CD4-positive, alpha-beta T cell (primary cell): ENCODE measurements around the gene NLRP4. TPM values are rescaled to one million over a fixed set of nuclear protein-coding genes. Genes with fewer than 3 reads are reported as not detected.

Experiments used
- ATAC-seq: fragments of 200-7000 bp; cut with Tn5 transposase; one replicate; pipeline ENCODE4 v1.10.0; 2022; ENCODE audit warnings: mild to moderate bottlenecking; ENCODE audit not compliant: poor library complexity
- CTCF ChIA-PET: fragments of 350-600 bp; sonication (Branson Sonifier 250); formaldehyde crosslinking; loops from one replicate; lab custom pipeline; 2021; ENCODE audit warnings: antibody characterized with exemption, inconsistent platforms; lab: Charles Lee
- POLR2A ChIA-PET: fragments of 350-600 bp; sonication (Branson Sonifier 250); formaldehyde crosslinking; loops from one replicate; lab custom pipeline; 2021; ENCODE audit warnings: antibody characterized with exemption, inconsistent platforms; lab: Charles Lee
- DNase-seq, 14 experiments: peaks; one replicate each; pipeline ENCODE4 v3.0.0-alpha.2; 2013 to 2020; ENCODE audit warnings: mixed read lengths in 2 of 14
- H3K27ac ChIP-seq, 2 donors: one replicate each; pipeline versions ENCODE4 v1.5.1 to v1.7.0; 2013; ENCODE audit warnings: low read length in 2 of 2, low read depth in 1 of 2, mild to moderate bottlenecking in 1 of 2
- H3K27me3 ChIP-seq, 2 experiments: 1 replicate in 1 of 2; 2 replicates in 1 of 2; pipeline versions ENCODE4 v1.6.1 to v1.7.0; 2013; ENCODE audit warnings: low read length in 2 of 2, control low read depth in 1 of 2, mild to moderate bottlenecking in 1 of 2, moderate library complexity in 1 of 2; ENCODE audit not compliant: insufficient read depth in 2 of 2, control insufficient read depth in 1 of 2
- H3K36me3 ChIP-seq: one replicate; pipeline ENCODE4 v1.6.1; 2013; ENCODE audit warnings: low read length, control low read depth; ENCODE audit not compliant: insufficient read depth
- H3K4me1 ChIP-seq: one replicate; pipeline ENCODE4 v1.6.1; 2013; ENCODE audit warnings: low read length, control low read depth; ENCODE audit not compliant: insufficient read depth
- H3K4me3 ChIP-seq: one replicate; pipeline ENCODE4 v1.5.1; 2013; ENCODE audit warnings: mild to moderate bottlenecking, low read length, moderate library complexity
- H3K9me3 ChIP-seq, 2 experiments: 1 replicate in 1 of 2; 2 replicates in 1 of 2; pipeline versions ENCODE4 v1.6.1 to v1.7.0; 2013; ENCODE audit warnings: low read length in 2 of 2, mild to moderate bottlenecking in 2 of 2, control low read depth in 1 of 2, moderate library complexity in 1 of 2; ENCODE audit not compliant: control insufficient read depth in 1 of 2, insufficient read depth in 1 of 2
- H3K27ac Mint-ChIP-seq: one replicate; pipeline ENCODE4 v1.8.0; 2020; ENCODE audit warnings: mixed read lengths
- H3K27me3 Mint-ChIP-seq: one replicate; pipeline ENCODE4 v1.8.0; 2021; ENCODE audit warnings: mixed read lengths
- H3K36me3 Mint-ChIP-seq: one replicate; pipeline ENCODE4 v1.8.0; 2021; ENCODE audit warnings: low read depth, mixed read lengths
- H3K4me1 Mint-ChIP-seq: one replicate; pipeline ENCODE4 v1.8.0; 2021; ENCODE audit warnings: low read depth, mixed read lengths
- H3K4me3 Mint-ChIP-seq: one replicate; pipeline ENCODE4 v1.8.0; 2020; ENCODE audit warnings: mild to moderate bottlenecking, mixed read lengths
- H3K9me3 Mint-ChIP-seq: one replicate; pipeline ENCODE4 v1.8.0; 2020; ENCODE audit warnings: mixed read lengths
- CTCF ChIP-seq: fragments of 200-600 bp; IDR thresholded peaks from one replicate; pipeline ENCODE4 v1.8.0; 2022; ENCODE audit warnings: antibody characterized with exemption, mild to moderate bottlenecking
- intact Hi-C, 2 experiments: fragments of 100-400 bp; cut with DNase I in 1 of 2; cut with micrococcal nuclease in 1 of 2; formaldehyde crosslinking; loops; one replicate each; pipeline versions ENCODE4 v1.15.1 to v1.9.0; 2023 to 2025; cut with DNase I, micrococcal nuclease
- total RNA-seq, 174 experiments: library from RNA in 2 of 174; stranded (reverse) in 2 of 174; gene quantifications; one replicate each; pipeline ENCODE4 v1.2.3 and lab custom pipeline; 2021 to 2026

NLRP4 gene
- total RNA-seq, 2 experiments from 2014 or later = not detected

GRCh38 chr19:55802281-55802680 is 34.1 kb upstream of the NLRP4 start:
- POLR2A ChIA-PET = no interaction called here
- Histone ChIP-seq H3K4me3 (no peak overlapping the region), H3K9me3 (peaks cover 0 to 13% of the 10 kb centered on the region in 2 experiments), H3K4me1 (no peaks in the 10 kb centered on the region), H3K27ac (no peak overlapping the region), H3K36me3 (no peaks in the 10 kb centered on the region), H3K27me3 (peaks cover 0 to 9% of the 10 kb centered on the region in 2 experiments)
- no peak overlapping the region for H3K27ac Mint-ChIP-seq
- peaks cover 7% of the 10 kb centered on the region for H3K9me3 Mint-ChIP-seq
- H3K4me3 Mint-ChIP-seq = no peak overlapping the region
- intact Hi-C loops = no loop called here
- ATAC-seq (no peak), DNase-seq (no peak)
- H3K36me3 Mint-ChIP-seq = no peaks in the 10 kb centered on the region
- no peak for TF ChIP-seq CTCF
- peaks cover 18% of the 10 kb centered on the region for H3K27me3 Mint-ChIP-seq
- CTCF ChIA-PET = no interaction called here
- no peaks in the 10 kb centered on the region for H3K4me1 Mint-ChIP-seq

- Mint-ChIP-seq H3K4me1 (no peaks in the 10 kb centered on the region), H3K27me3 (peaks cover 41% of the 10 kb centered on the region), H3K4me3 (no peak overlapping the region), H3K36me3 (no peaks in the 10 kb centered on the region), H3K27ac (no peak overlapping the region), H3K9me3 (peaks cover 5% of the 10 kb centered on the region)
- peaks cover 0 to 13% of the 10 kb centered on the region in 2 experiments for H3K9me3 ChIP-seq
- no peak overlapping the region for H3K4me3 ChIP-seq
- no peaks in the 10 kb centered on the region for H3K4me1 ChIP-seq
- no peak overlapping the region for H3K27ac ChIP-seq
- intact Hi-C loops = loop anchor here in 1 of 2 experiments (5.0 kb wide), 1 partner anchor 177 kb away; no protein-coding TSS in a partner anchor
- POLR2A ChIA-PET = no interaction called here
- peaks cover 0 to 3% of the 10 kb centered on the region in 2 experiments for H3K27me3 ChIP-seq
- no peak for TF ChIP-seq CTCF
- H3K36me3 ChIP-seq = no peaks in the 10 kb centered on the region
- DNase-seq (peak in 5 of 14 experiments; percentile 0 to 60 (median 22)), ATAC-seq (no peak)
- CTCF ChIA-PET = interaction anchor here (0.9 kb wide), 1 partner anchor 176 kb away, joined by 4 read pairs; no protein-coding TSS in a partner anchor
These were observed 26.8 kb upstream of the NLRP4 start for GRCh38 chr19:55809381-55810058.

- no peak for TF ChIP-seq CTCF
- ATAC-seq (no peak), DNase-seq (no peak)
- Histone ChIP-seq H3K27me3 (peaks cover 0 to 3% of the 10 kb centered on the region in 2 experiments), H3K4me3 (no peak overlapping the region), H3K9me3 (peaks cover 0 to 4% of the 10 kb centered on the region in 2 experiments), H3K36me3 (no peaks in the 10 kb centered on the region), H3K27ac (no peak overlapping the region), H3K4me1 (no peaks in the 10 kb centered on the region)
- no peak overlapping the region for H3K27ac Mint-ChIP-seq
- H3K4me1 Mint-ChIP-seq = no peaks in the 10 kb centered on the region
- intact Hi-C loops = no loop called here
- ChIA-PET POLR2A (no interaction called here), CTCF (no interaction called here)
- no peaks in the 10 kb centered on the region for H3K36me3 Mint-ChIP-seq
- H3K9me3 Mint-ChIP-seq = no peaks in the 10 kb centered on the region
- peaks cover 48% of the 10 kb centered on the region for H3K27me3 Mint-ChIP-seq
- H3K4me3 Mint-ChIP-seq = no peak overlapping the region
These were observed 25.0 kb upstream of the NLRP4 start for GRCh38 chr19:55811340-55811739.
